H1 (cell line): Measurements from ENCODE around the gene HSDL2. TPM values are rescaled to one million over a fixed set of nuclear protein-coding genes. Genes with fewer than 3 reads are reported as not detected.
"Not testable (repeated sequence)": the region's sequence is repeated elsewhere in the genome, so short reads cannot be mapped to it uniquely, and the experiment has no call there.

Source experiments
- CTCF ChIA-PET: fragments of 300-600 bp; sonication (Branson Sonifier 250); formaldehyde crosslinking; loops from one replicate; lab custom pipeline; 2021; ENCODE audit not compliant: partially characterized antibody; lab: Charles Lee
- POLR2A ChIA-PET: fragments of 300-600 bp; sonication (Branson Sonifier 250); formaldehyde crosslinking; loops from one replicate; lab custom pipeline; 2021; ENCODE audit warnings: inconsistent platforms; ENCODE audit not compliant: partially characterized antibody; lab: Charles Lee
- DNase-seq, 2 experiments: peaks; one replicate each; pipeline versions ENCODE4 v3.0.0 to v3.0.0-alpha.2; 2010 to 2022; ENCODE audit warnings: low spot score in 2 of 2, low read depth in 1 of 2, mixed read lengths in 1 of 2
- FAIRE-seq: peaks from 2 replicates; lab custom pipeline; 2011; peaks lifted over from hg19 to GRCh38; lab: Jason Lieb, UNC
- H2AFZ ChIP-seq: 2 replicates; pipeline ENCODE4 v1.8.1; 2012; ENCODE audit warnings: low read length, inconsistent platforms
- H2AK5ac ChIP-seq: 2 replicates; pipeline ENCODE4 v1.6.1; 2013; ENCODE audit warnings: low read depth, low read length
- H2BK120ac ChIP-seq: replicated peaks from 2 replicates; pipeline ENCODE3; 2013; ENCODE audit warnings: low read depth, low read length, inconsistent platforms
- H2BK12ac ChIP-seq: 2 replicates; pipeline ENCODE4 v1.6.1; 2013; ENCODE audit warnings: low read depth, low read length
- H2BK15ac ChIP-seq: 2 replicates; pipeline ENCODE4 v1.6.1; 2013; ENCODE audit warnings: low read length
- H2BK20ac ChIP-seq: 2 replicates; pipeline ENCODE4 v1.6.1; 2013; ENCODE audit warnings: low read length
- H2BK5ac ChIP-seq: 2 replicates; pipeline ENCODE4 v1.6.1; 2013; ENCODE audit warnings: low read depth, low read length
- H3K14ac ChIP-seq: 2 replicates; pipeline ENCODE4 v1.6.1; 2013; ENCODE audit warnings: inconsistent platforms; ENCODE audit not compliant: insufficient read length
- H3K18ac ChIP-seq: 2 replicates; pipeline ENCODE4 v1.6.1; 2013; ENCODE audit warnings: low read length; ENCODE audit errors: extremely low read depth
- H3K23ac ChIP-seq: 2 replicates; pipeline ENCODE4 v1.6.1; 2013; ENCODE audit warnings: inconsistent platforms; ENCODE audit not compliant: insufficient read length
- H3K23me2 ChIP-seq: 2 replicates; pipeline ENCODE4 v1.6.1; 2013; ENCODE audit warnings: low read depth, low read length
- H3K27ac ChIP-seq: 2 replicates; pipeline ENCODE4 v1.6.1; 2011; ENCODE audit warnings: low read depth, low read length, inconsistent platforms
- H3K27me3 ChIP-seq, 4 experiments: replicated peaks in 1 of 4; 1 replicate in 1 of 4; 2 replicates in 3 of 4; pipeline versions ENCODE4 v1.6.1 to v1.8.1; 2011 to 2013; ENCODE audit warnings: low read length in 3 of 4, mild to moderate bottlenecking in 3 of 4, inconsistent platforms in 2 of 4, mixed read lengths in 2 of 4, moderate library complexity in 1 of 4; ENCODE audit not compliant: control insufficient read depth in 3 of 4, insufficient read depth in 3 of 4; ENCODE audit errors: extremely low read depth in 1 of 4
- H3K36me3 ChIP-seq, 4 experiments: 2 replicates each; pipeline versions ENCODE4 v1.6.1 to v1.8.1; 2011 to 2013; ENCODE audit warnings: mild to moderate bottlenecking in 4 of 4, low read length in 3 of 4, moderate library complexity in 2 of 4, control low read depth in 1 of 4, inconsistent platforms in 1 of 4; ENCODE audit not compliant: insufficient read depth in 4 of 4, control insufficient read depth in 2 of 4
- H3K4ac ChIP-seq: replicated peaks from 2 replicates; pipeline ENCODE3; 2013; ENCODE audit warnings: low read length, low read depth, mixed read lengths, inconsistent platforms; ENCODE audit not compliant: insufficient read length
- H3K4me1 ChIP-seq, 4 experiments: replicated peaks in 1 of 4; 1 replicate in 1 of 4; 2 replicates in 3 of 4; pipeline versions ENCODE4 v1.6.1 to v1.8.1; 2011 to 2013; ENCODE audit warnings: low read length in 3 of 4, inconsistent platforms in 2 of 4, mixed read lengths in 1 of 4; ENCODE audit not compliant: insufficient read depth in 4 of 4, control insufficient read depth in 3 of 4
- H3K4me2 ChIP-seq, 2 experiments: 2 replicates each; pipeline versions ENCODE4 v1.6.1 to v1.8.1; 2011 to 2013; ENCODE audit warnings: low read depth in 2 of 2, low read length in 2 of 2, control low read depth in 1 of 2, inconsistent platforms in 1 of 2, mild to moderate bottlenecking in 1 of 2; ENCODE audit not compliant: insufficient read depth in 1 of 2
- H3K4me3 ChIP-seq, 4 experiments: fragments of 200-600, 300-600 bp in 1 of 4; sonication (generic), shearing (Covaris generic), sonication (Bioruptor Twin) in 1 of 4; 2 replicates each; pipeline versions ENCODE4 v1.5.1 to v1.8.1; 2011 to 2016; ENCODE audit warnings: low read length in 4 of 4, low read depth in 3 of 4, control low read depth in 2 of 4, inconsistent platforms in 2 of 4, mild to moderate bottlenecking in 2 of 4, mixed read lengths in 1 of 4, moderate library complexity in 1 of 4; ENCODE audit not compliant: insufficient read depth in 2 of 4; ENCODE audit errors: extremely low read depth in 1 of 4
- H3K56ac ChIP-seq: replicated peaks from 2 replicates; pipeline ENCODE3; 2013; ENCODE audit warnings: low read depth, mild to moderate bottlenecking, mixed read lengths, low read length, inconsistent platforms; ENCODE audit not compliant: insufficient read length
- H3K79me1 ChIP-seq: 2 replicates; pipeline ENCODE4 v1.6.1; 2013; ENCODE audit warnings: low read depth, low read length, control low read depth
- H3K79me2 ChIP-seq, 2 experiments: 2 replicates each; pipeline versions ENCODE4 v1.6.1 to v1.8.1; 2012 to 2013; ENCODE audit warnings: low read length in 2 of 2, mild to moderate bottlenecking in 2 of 2, inconsistent platforms in 1 of 2; ENCODE audit not compliant: insufficient read depth in 2 of 2, control insufficient read depth in 1 of 2
- H3K9ac ChIP-seq, 4 experiments: replicated peaks in 1 of 4; 1 replicate in 1 of 4; 2 replicates in 3 of 4; pipeline versions ENCODE4 v1.6.1 to v1.8.1; 2011 to 2013; ENCODE audit warnings: low read depth in 3 of 4, low read length in 3 of 4, control low read depth in 2 of 4, mild to moderate bottlenecking in 2 of 4, moderate library complexity in 2 of 4, inconsistent platforms in 1 of 4; ENCODE audit errors: extremely low read depth in 1 of 4
- H3K9me3 ChIP-seq, 2 experiments: 2 replicates each; pipeline versions ENCODE4 v1.6.1 to v1.8.1; 2012 to 2013; ENCODE audit warnings: mild to moderate bottlenecking in 2 of 2, moderate library complexity in 2 of 2, control low read depth in 1 of 2, inconsistent platforms in 1 of 2, low read depth in 1 of 2, low read length in 1 of 2, mixed read lengths in 1 of 2; ENCODE audit not compliant: insufficient read depth in 2 of 2
- H4K20me1 ChIP-seq, 2 experiments: replicated peaks in 1 of 2; 2 replicates each; pipeline versions ENCODE3 to v1.8.1; 2011 to 2013; ENCODE audit warnings: inconsistent platforms in 2 of 2, low read length in 2 of 2, mild to moderate bottlenecking in 1 of 2; ENCODE audit not compliant: insufficient read depth in 2 of 2, control insufficient read depth in 1 of 2
- H4K5ac ChIP-seq: 2 replicates; pipeline ENCODE4 v1.6.1; 2013; ENCODE audit warnings: low read length, low read depth, mixed read lengths, inconsistent platforms; ENCODE audit not compliant: insufficient read length
- H4K8ac ChIP-seq: 2 replicates; pipeline ENCODE4 v1.8.0; 2013; ENCODE audit warnings: mild to moderate bottlenecking, moderate library complexity, low read length, inconsistent platforms; ENCODE audit not compliant: insufficient read depth; ENCODE audit errors: extremely low read depth
- H4K91ac ChIP-seq: replicated peaks from 2 replicates; pipeline ENCODE3; 2013; ENCODE audit warnings: low read length, mixed read lengths, inconsistent platforms; ENCODE audit not compliant: insufficient read length
- HDAC2 ChIP-seq, 2 experiments: fragments of 300-600 bp in 1 of 2; sonication (generic) in 1 of 2; IDR thresholded peaks; 2 replicates each; pipeline ENCODE4 v1.6.1; 2011 to 2012; ENCODE audit warnings: low read depth in 2 of 2, low read length in 2 of 2, mild to moderate bottlenecking in 2 of 2, moderate library complexity in 2 of 2, borderline replicate concordance in 1 of 2, inconsistent platforms in 1 of 2
- NANOG ChIP-seq: IDR thresholded peaks from 2 replicates; pipeline ENCODE4 v1.6.1; 2011; ENCODE audit warnings: low read length, low read depth, mild to moderate bottlenecking, inconsistent platforms; ENCODE audit not compliant: insufficient read depth, poor library complexity, severe bottlenecking
- PHF8 ChIP-seq: fragments of 200-600 bp; sonication (generic); conservative IDR thresholded peaks from 2 replicates; pipeline ENCODE4 v1.7.1; 2012; ENCODE audit warnings: low read depth, mild to moderate bottlenecking, inconsistent platforms, low read length, moderate library complexity
- SP4 ChIP-seq: IDR thresholded peaks from 2 replicates; pipeline ENCODE4 v1.6.1; 2012; ENCODE audit warnings: low read length, inconsistent platforms
- TCF12 ChIP-seq: IDR thresholded peaks from 2 replicates; pipeline ENCODE4 v1.6.1; 2011; ENCODE audit warnings: low read depth, mild to moderate bottlenecking, low read length
- WGBS, 2 experiments: shearing (Covaris generic) in 1 of 2; methylation state at CpG; one replicate each; pipeline versions ENCODE4 v1.1.6 to v1.1.7; 2013 to 2015; ENCODE audit warnings: low lambda C conversion rate in 2 of 2, mixed read lengths in 2 of 2, inconsistent platforms in 1 of 2, low coverage in 1 of 2, missing lambda C conversion rate in 1 of 2; ENCODE audit not compliant: insufficient replicate concordance in 2 of 2, insufficient coverage in 1 of 2, insufficient read length in 1 of 2; ENCODE audit errors: extremely low coverage in 1 of 2, missing lambda C conversion rate in 1 of 2; 5-methylcytosine and 5-hydroxymethylcytosine counted together
- polyA plus RNA-seq, 7 experiments: library from polyadenylated mRNA; depleted of rRNA in 3 of 7; stranded (reverse) in 5 of 7; unstranded in 2 of 7; fragments of >200 nt in 5 of 7; fragments of 200-250 nt in 2 of 7; gene quantifications; 1 replicate in 5 of 7; 2 replicates in 1 of 7; 4 replicates in 1 of 7; pipeline versions ENCODE4 v1.2.1 to v1.2.3, GENCODE V29; 2011 to 2013; ENCODE audit warnings: missing spikeins in 2 of 7, mixed read lengths in 2 of 7
- total RNA-seq: library from RNA; stranded (reverse); fragmentation: NEBNext Ultra II Directional; extraction: Animal tissue kit (Norgen Biotek cat#: 25700); gene quantifications from 2 replicates; pipeline ENCODE4 v1.2.1, GENCODE V29; 2021

HSDL2 gene
- total and polyA plus RNA-seq, 2 of the 8 experiments (the other 6 are each of a cell fraction or from before 2014, with no cell fraction given) = 6.6 to 15.4 TPM

- TF ChIP-seq NANOG = no peak
- no peak for TF ChIP-seq PHF8
- no peak for TF ChIP-seq HDAC2 (IDR thresholded peaks at IDR 0.05; ENCODE audit: borderline replicate concordance in 1 of 2, low read depth in 2 of 2, low read length in 2 of 2)
- TF ChIP-seq TCF12 = no peak
- no peak for TF ChIP-seq SP4
Observed at GRCh38 chr9:112371060-112371459, 8.8 kb upstream of the HSDL2 start (continued).

DNA sequence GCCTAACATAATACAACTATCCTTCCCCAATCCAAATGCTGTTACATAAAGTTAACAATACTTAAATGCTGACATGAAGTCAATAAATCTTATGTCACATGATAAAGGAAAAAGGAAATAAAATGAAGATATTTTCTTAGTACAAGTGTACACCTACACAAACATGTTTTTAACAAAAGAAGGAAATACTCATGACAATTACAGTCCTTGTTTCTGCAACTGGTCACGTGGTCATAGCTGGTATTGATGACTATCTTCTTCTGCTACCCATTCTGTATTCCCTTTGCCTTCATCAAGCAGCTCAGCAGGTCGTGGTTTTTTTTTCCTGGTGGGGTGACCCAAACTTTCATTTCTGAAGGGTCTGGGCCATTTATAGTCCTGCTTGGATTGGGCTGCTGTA lies 6.2 kb upstream of the HSDL2 start:
- H4K5ac ChIP-seq, H2BK15ac ChIP-seq, FAIRE-seq, H2BK120ac ChIP-seq, H3K27ac ChIP-seq, H3K14ac ChIP-seq, H2BK20ac ChIP-seq, H4K91ac ChIP-seq, H3K4me2 ChIP-seq, H3K56ac ChIP-seq, H3K18ac ChIP-seq, H3K23ac ChIP-seq, H3K9me3 ChIP-seq, H3K4me3 ChIP-seq, H4K8ac ChIP-seq, H2AK5ac ChIP-seq, DNase-seq, H3K79me2 ChIP-seq, H3K79me1 ChIP-seq, H3K4ac ChIP-seq, H2BK5ac ChIP-seq, CTCF ChIA-PET, H3K23me2 ChIP-seq, H2AFZ ChIP-seq, H3K9ac ChIP-seq, H3K4me1 ChIP-seq, H2BK12ac ChIP-seq, H3K36me3 ChIP-seq, H4K20me1 ChIP-seq, H3K27me3 ChIP-seq: not testable (repeated sequence)
- WGBS, 2 experiments = 94% methylated on average over 2 of the region's 2 CpGs; no CpG with 5 or more reads in 1 of the 2 experiments
- POLR2A ChIA-PET = interaction anchor here (1.5 kb wide), 1 partner anchor 13 kb away, joined by 4 read pairs; no protein-coding TSS in a partner anchor
